H1 (cell line): ENCODE data around the gene NT5DC3. TPM values are rescaled to one million over a fixed set of nuclear protein-coding genes. Genes with fewer than 3 reads are reported as not detected.
A peak's percentile ranks its signal among the peaks of the same experiment; 100 is the strongest.

Experiments
- CTCF ChIA-PET: fragments of 300-600 bp; sonication (Branson Sonifier 250); formaldehyde crosslinking; loops from one replicate; lab custom pipeline; 2021; ENCODE audit not compliant: partially characterized antibody; lab: Charles Lee
- POLR2A ChIA-PET: fragments of 300-600 bp; sonication (Branson Sonifier 250); formaldehyde crosslinking; loops from one replicate; lab custom pipeline; 2021; ENCODE audit warnings: inconsistent platforms; ENCODE audit not compliant: partially characterized antibody; lab: Charles Lee
- DNase-seq, 2 experiments: peaks; one replicate each; pipeline versions ENCODE4 v3.0.0 to v3.0.0-alpha.2; 2010 to 2022; ENCODE audit warnings: low spot score in 2 of 2, low read depth in 1 of 2, mixed read lengths in 1 of 2
- FAIRE-seq: peaks from 2 replicates; lab custom pipeline; 2011; peaks lifted over from hg19 to GRCh38; lab: Jason Lieb, UNC
- H2AFZ ChIP-seq: 2 replicates; pipeline ENCODE4 v1.8.1; 2012; ENCODE audit warnings: low read length, inconsistent platforms
- H2AK5ac ChIP-seq: 2 replicates; pipeline ENCODE4 v1.6.1; 2013; ENCODE audit warnings: low read depth, low read length
- H2BK120ac ChIP-seq: replicated peaks from 2 replicates; pipeline ENCODE3; 2013; ENCODE audit warnings: low read depth, low read length, inconsistent platforms
- H2BK12ac ChIP-seq: 2 replicates; pipeline ENCODE4 v1.6.1; 2013; ENCODE audit warnings: low read depth, low read length
- H2BK15ac ChIP-seq: 2 replicates; pipeline ENCODE4 v1.6.1; 2013; ENCODE audit warnings: low read length
- H2BK20ac ChIP-seq: 2 replicates; pipeline ENCODE4 v1.6.1; 2013; ENCODE audit warnings: low read length
- H2BK5ac ChIP-seq: 2 replicates; pipeline ENCODE4 v1.6.1; 2013; ENCODE audit warnings: low read depth, low read length
- H3K14ac ChIP-seq: 2 replicates; pipeline ENCODE4 v1.6.1; 2013; ENCODE audit warnings: inconsistent platforms; ENCODE audit not compliant: insufficient read length
- H3K18ac ChIP-seq: 2 replicates; pipeline ENCODE4 v1.6.1; 2013; ENCODE audit warnings: low read length; ENCODE audit errors: extremely low read depth
- H3K23ac ChIP-seq: 2 replicates; pipeline ENCODE4 v1.6.1; 2013; ENCODE audit warnings: inconsistent platforms; ENCODE audit not compliant: insufficient read length
- H3K23me2 ChIP-seq: 2 replicates; pipeline ENCODE4 v1.6.1; 2013; ENCODE audit warnings: low read depth, low read length
- H3K27ac ChIP-seq: 2 replicates; pipeline ENCODE4 v1.6.1; 2011; ENCODE audit warnings: low read depth, low read length, inconsistent platforms
- H3K27me3 ChIP-seq, 4 experiments: replicated peaks in 1 of 4; 1 replicate in 1 of 4; 2 replicates in 3 of 4; pipeline versions ENCODE4 v1.6.1 to v1.8.1; 2011 to 2013; ENCODE audit warnings: low read length in 3 of 4, mild to moderate bottlenecking in 3 of 4, inconsistent platforms in 2 of 4, mixed read lengths in 2 of 4, moderate library complexity in 1 of 4; ENCODE audit not compliant: control insufficient read depth in 3 of 4, insufficient read depth in 3 of 4; ENCODE audit errors: extremely low read depth in 1 of 4
- H3K36me3 ChIP-seq, 4 experiments: 2 replicates each; pipeline versions ENCODE4 v1.6.1 to v1.8.1; 2011 to 2013; ENCODE audit warnings: mild to moderate bottlenecking in 4 of 4, low read length in 3 of 4, moderate library complexity in 2 of 4, control low read depth in 1 of 4, inconsistent platforms in 1 of 4; ENCODE audit not compliant: insufficient read depth in 4 of 4, control insufficient read depth in 2 of 4
- H3K4ac ChIP-seq: replicated peaks from 2 replicates; pipeline ENCODE3; 2013; ENCODE audit warnings: low read length, low read depth, mixed read lengths, inconsistent platforms; ENCODE audit not compliant: insufficient read length
- H3K4me1 ChIP-seq, 4 experiments: replicated peaks in 1 of 4; 1 replicate in 1 of 4; 2 replicates in 3 of 4; pipeline versions ENCODE4 v1.6.1 to v1.8.1; 2011 to 2013; ENCODE audit warnings: low read length in 3 of 4, inconsistent platforms in 2 of 4, mixed read lengths in 1 of 4; ENCODE audit not compliant: insufficient read depth in 4 of 4, control insufficient read depth in 3 of 4
- H3K4me2 ChIP-seq, 2 experiments: 2 replicates each; pipeline versions ENCODE4 v1.6.1 to v1.8.1; 2011 to 2013; ENCODE audit warnings: low read depth in 2 of 2, low read length in 2 of 2, control low read depth in 1 of 2, inconsistent platforms in 1 of 2, mild to moderate bottlenecking in 1 of 2; ENCODE audit not compliant: insufficient read depth in 1 of 2
- H3K4me3 ChIP-seq, 4 experiments: fragments of 200-600, 300-600 bp in 1 of 4; sonication (generic), shearing (Covaris generic), sonication (Bioruptor Twin) in 1 of 4; 2 replicates each; pipeline versions ENCODE4 v1.5.1 to v1.8.1; 2011 to 2016; ENCODE audit warnings: low read length in 4 of 4, low read depth in 3 of 4, control low read depth in 2 of 4, inconsistent platforms in 2 of 4, mild to moderate bottlenecking in 2 of 4, mixed read lengths in 1 of 4, moderate library complexity in 1 of 4; ENCODE audit not compliant: insufficient read depth in 2 of 4; ENCODE audit errors: extremely low read depth in 1 of 4
- H3K56ac ChIP-seq: replicated peaks from 2 replicates; pipeline ENCODE3; 2013; ENCODE audit warnings: low read depth, mild to moderate bottlenecking, mixed read lengths, low read length, inconsistent platforms; ENCODE audit not compliant: insufficient read length
- H3K79me1 ChIP-seq: 2 replicates; pipeline ENCODE4 v1.6.1; 2013; ENCODE audit warnings: low read depth, low read length, control low read depth
- H3K79me2 ChIP-seq, 2 experiments: 2 replicates each; pipeline versions ENCODE4 v1.6.1 to v1.8.1; 2012 to 2013; ENCODE audit warnings: low read length in 2 of 2, mild to moderate bottlenecking in 2 of 2, inconsistent platforms in 1 of 2; ENCODE audit not compliant: insufficient read depth in 2 of 2, control insufficient read depth in 1 of 2
- H3K9ac ChIP-seq, 4 experiments: replicated peaks in 1 of 4; 1 replicate in 1 of 4; 2 replicates in 3 of 4; pipeline versions ENCODE4 v1.6.1 to v1.8.1; 2011 to 2013; ENCODE audit warnings: low read depth in 3 of 4, low read length in 3 of 4, control low read depth in 2 of 4, mild to moderate bottlenecking in 2 of 4, moderate library complexity in 2 of 4, inconsistent platforms in 1 of 4; ENCODE audit errors: extremely low read depth in 1 of 4
- H3K9me3 ChIP-seq, 2 experiments: 2 replicates each; pipeline versions ENCODE4 v1.6.1 to v1.8.1; 2012 to 2013; ENCODE audit warnings: mild to moderate bottlenecking in 2 of 2, moderate library complexity in 2 of 2, control low read depth in 1 of 2, inconsistent platforms in 1 of 2, low read depth in 1 of 2, low read length in 1 of 2, mixed read lengths in 1 of 2; ENCODE audit not compliant: insufficient read depth in 2 of 2
- H4K20me1 ChIP-seq, 2 experiments: replicated peaks in 1 of 2; 2 replicates each; pipeline versions ENCODE3 to v1.8.1; 2011 to 2013; ENCODE audit warnings: inconsistent platforms in 2 of 2, low read length in 2 of 2, mild to moderate bottlenecking in 1 of 2; ENCODE audit not compliant: insufficient read depth in 2 of 2, control insufficient read depth in 1 of 2
- H4K5ac ChIP-seq: 2 replicates; pipeline ENCODE4 v1.6.1; 2013; ENCODE audit warnings: low read length, low read depth, mixed read lengths, inconsistent platforms; ENCODE audit not compliant: insufficient read length
- H4K8ac ChIP-seq: 2 replicates; pipeline ENCODE4 v1.8.0; 2013; ENCODE audit warnings: mild to moderate bottlenecking, moderate library complexity, low read length, inconsistent platforms; ENCODE audit not compliant: insufficient read depth; ENCODE audit errors: extremely low read depth
- H4K91ac ChIP-seq: replicated peaks from 2 replicates; pipeline ENCODE3; 2013; ENCODE audit warnings: low read length, mixed read lengths, inconsistent platforms; ENCODE audit not compliant: insufficient read length
- CTBP2 ChIP-seq: IDR thresholded peaks from 2 replicates; pipeline ENCODE4 v1.7.0; 2011; ENCODE audit warnings: borderline replicate concordance, mild to moderate bottlenecking, moderate library complexity, mixed read lengths, low read length; ENCODE audit not compliant: insufficient read depth, insufficient read length
- EP300 ChIP-seq, 2 experiments: IDR thresholded peaks; 1 replicate in 1 of 2; 2 replicates in 1 of 2; pipeline ENCODE4 v1.6.1; 2011 to 2012; ENCODE audit warnings: low read depth in 2 of 2, low read length in 2 of 2, mild to moderate bottlenecking in 2 of 2, borderline replicate concordance in 1 of 2, inconsistent platforms in 1 of 2, moderate library complexity in 1 of 2
- NRF1 ChIP-seq: IDR thresholded peaks from 2 replicates; pipeline ENCODE4 v1.6.1; 2011; ENCODE audit warnings: mild to moderate bottlenecking, low read depth, low read length, improper control_type of control experiment
- POLR2AphosphoS5 ChIP-seq: IDR thresholded peaks from 2 replicates; pipeline ENCODE4 v1.6.1; 2011; ENCODE audit warnings: low read depth, low read length
- RAD21 ChIP-seq, 2 experiments: IDR thresholded peaks in 1 of 2; conservative IDR thresholded peaks in 1 of 2; 2 replicates each; pipeline ENCODE4 v1.6.1; 2011; ENCODE audit warnings: low read depth in 2 of 2, low read length in 2 of 2, improper control_type of control experiment in 1 of 2, inconsistent platforms in 1 of 2, mild to moderate bottlenecking in 1 of 2, moderate library complexity in 1 of 2
- RBBP5 ChIP-seq: IDR thresholded peaks from 2 replicates; pipeline ENCODE4 v1.7.1; 2012; ENCODE audit warnings: low read depth, mild to moderate bottlenecking, inconsistent platforms, low read length, moderate library complexity, borderline replicate concordance
- SIRT6 ChIP-seq: IDR thresholded peaks from one replicate; pipeline ENCODE4 v1.7.1; 2012; ENCODE audit warnings: low read length, inconsistent platforms
- SRF ChIP-seq: IDR thresholded peaks from 2 replicates; pipeline ENCODE4 v1.6.1; 2011; ENCODE audit warnings: mild to moderate bottlenecking, low read depth, low read length, moderate library complexity
- WGBS, 2 experiments: shearing (Covaris generic) in 1 of 2; methylation state at CpG; one replicate each; pipeline versions ENCODE4 v1.1.6 to v1.1.7; 2013 to 2015; ENCODE audit warnings: low lambda C conversion rate in 2 of 2, mixed read lengths in 2 of 2, inconsistent platforms in 1 of 2, low coverage in 1 of 2, missing lambda C conversion rate in 1 of 2; ENCODE audit not compliant: insufficient replicate concordance in 2 of 2, insufficient coverage in 1 of 2, insufficient read length in 1 of 2; ENCODE audit errors: extremely low coverage in 1 of 2, missing lambda C conversion rate in 1 of 2; 5-methylcytosine and 5-hydroxymethylcytosine counted together
- polyA plus RNA-seq, 7 experiments: library from polyadenylated mRNA; depleted of rRNA in 3 of 7; stranded (reverse) in 5 of 7; unstranded in 2 of 7; fragments of >200 nt in 5 of 7; fragments of 200-250 nt in 2 of 7; gene quantifications; 1 replicate in 5 of 7; 2 replicates in 1 of 7; 4 replicates in 1 of 7; pipeline versions ENCODE4 v1.2.1 to v1.2.3, GENCODE V29; 2011 to 2013; ENCODE audit warnings: missing spikeins in 2 of 7, mixed read lengths in 2 of 7
- total RNA-seq: library from RNA; stranded (reverse); fragmentation: NEBNext Ultra II Directional; extraction: Animal tissue kit (Norgen Biotek cat#: 25700); gene quantifications from 2 replicates; pipeline ENCODE4 v1.2.1, GENCODE V29; 2021

Gene NT5DC3
- total and polyA plus RNA-seq, 2 of the 8 experiments (the other 6 are each of a cell fraction or from before 2014, with no cell fraction given) = 5.4 to 14.8 TPM

- no peak overlapping the region for H3K4me2 ChIP-seq
- 96% methylated on average over 10 of the region's 10 CpGs; no CpG with 5 or more reads in 1 of the 2 experiments for WGBS, 2 experiments
- no peak overlapping the region for H3K18ac ChIP-seq
- DNase-seq = no peak
- H3K27ac ChIP-seq = no peak overlapping the region; the same call in 1 of the 2 replicates
- no peaks in the 10 kb centered on the region for H3K27me3 ChIP-seq
- H3K4ac ChIP-seq = no peak overlapping the region
- no peak overlapping the region for H3K23ac ChIP-seq
- no peak overlapping the region for H4K5ac ChIP-seq
- H2BK20ac ChIP-seq = no peak overlapping the region
- no peak overlapping the region for H2BK120ac ChIP-seq
- H2BK15ac ChIP-seq = no peak overlapping the region
- H4K8ac ChIP-seq = no peak overlapping the region; the same call in 1 of the 2 replicates
- no peaks in the 10 kb centered on the region for H3K79me2 ChIP-seq
- H3K23me2 ChIP-seq = no peaks in the 10 kb centered on the region
- no peak overlapping the region for H2AFZ ChIP-seq
- H3K9me3 ChIP-seq = no peaks in the 10 kb centered on the region
- H3K9ac ChIP-seq = no peak overlapping the region
- peaks cover 0 to 4% (median 1%) of the 10 kb centered on the region in 4 experiments; a peak in 1 of 7 replicates for H3K4me1 ChIP-seq
- no peak overlapping the region for H3K56ac ChIP-seq
- no peak overlapping the region for H3K14ac ChIP-seq
- H2BK5ac ChIP-seq = no peak overlapping the region
- H2AK5ac ChIP-seq = no peak overlapping the region
- H2BK12ac ChIP-seq = no peak overlapping the region
- POLR2A ChIA-PET = no interaction called here
- H3K36me3 ChIP-seq = no peaks in the 10 kb centered on the region; a peak in 1 of 8 replicates
- 0 out of 2 replicates have a peak, but pooled peaks cover 2% of the 10 kb centered on the region for H3K79me1 ChIP-seq
- CTCF ChIA-PET = interaction anchor here (0.5 to 5.2 kb wide), 6 partner anchors 7 to 202 kb away, joined by 3 to 29 read pairs (median 4); no protein-coding TSS in a partner anchor
- no peak overlapping the region for H4K91ac ChIP-seq
- no peak for FAIRE-seq
- H4K20me1 ChIP-seq = no peaks in the 10 kb centered on the region
- H3K4me3 ChIP-seq = no peak overlapping the region
- no peak for TF ChIP-seq NRF1
- TF ChIP-seq RAD21 (IDR thresholded peaks at IDR 0.05 in 1 of 2, conservative IDR thresholded peaks at IDR 0.05 in 1 of 2; ENCODE audit: low read depth in 2 of 2, low read length in 2 of 2) = peak; percentile 20 to 23; a peak in 2 of 4 replicates
- TF ChIP-seq SIRT6 = no peak
- no peak for TF ChIP-seq SRF
- no peak for TF ChIP-seq POLR2AphosphoS5
- no peak for TF ChIP-seq EP300 (IDR thresholded peaks at IDR 0.05; ENCODE audit: borderline replicate concordance in 1 of 2, low read depth in 2 of 2, low read length in 2 of 2)
- no peak for TF ChIP-seq CTBP2
- TF ChIP-seq RBBP5 = no peak
Observed at GRCh38 chr12:103758310-103759089, 82.5 kb downstream of the NT5DC3 start.
